HG02884 (cell line): ENCODE results near the gene GRHL3.

ENCODE experiments used
- ATAC-seq: cut with Tn5 transposase; IDR thresholded peaks from one replicate; pipeline ENCODE4 v1.9.1; 2021; ENCODE audit warnings: mild to moderate bottlenecking, moderate library complexity; ENCODE audit not compliant: unreplicated experiment

GRHL3 gene

DNA sequence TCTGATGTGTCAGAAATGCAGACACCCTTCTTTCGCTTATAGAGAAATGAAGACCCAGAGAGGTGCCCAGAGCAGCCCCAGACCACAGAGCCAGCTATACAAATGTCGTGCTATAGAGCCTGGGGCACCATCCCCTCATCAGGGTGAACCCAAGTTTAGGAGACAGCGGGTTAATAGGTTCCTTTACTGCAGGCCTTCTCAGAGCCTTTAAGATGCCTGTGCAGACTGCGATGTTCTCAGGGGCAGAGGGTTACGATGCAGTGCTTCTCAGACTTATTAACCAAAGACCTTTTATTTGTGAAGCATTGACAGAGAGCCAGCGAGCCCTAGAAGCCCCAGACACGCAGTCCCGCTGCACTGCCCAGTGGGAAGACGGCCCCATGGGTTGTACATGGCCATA, 47.5 kb downstream of the GRHL3 start:
- no peak for ATAC-seq

GRCh38 chr1:24369199-24369598, 50.0 kb downstream of the GRHL3 start:
- no peak for ATAC-seq

DNA sequence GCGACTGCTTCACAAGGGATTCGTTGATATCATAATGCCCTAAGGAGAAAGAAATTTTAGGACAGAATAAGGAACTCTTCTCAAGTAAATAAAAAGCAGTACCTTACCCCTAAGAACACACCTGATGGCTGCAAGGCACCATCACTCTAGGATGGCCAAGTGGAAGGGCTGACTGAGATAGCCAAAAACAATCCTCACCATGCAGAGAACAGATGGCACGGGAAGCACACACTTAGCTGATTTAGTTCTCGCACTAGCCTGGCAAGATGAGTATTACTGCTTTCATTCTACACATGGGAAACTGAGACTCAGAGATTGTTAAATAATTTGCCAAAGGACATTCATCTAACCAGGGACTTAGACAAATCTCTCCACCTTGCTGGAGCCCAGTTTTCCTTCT, 50.6 kb downstream of the GRHL3 start:
- ATAC-seq: no peak

GRCh38 chr1:24373044-24373443, 53.9 kb downstream of the GRHL3 start:
- no peak for ATAC-seq

DNA sequence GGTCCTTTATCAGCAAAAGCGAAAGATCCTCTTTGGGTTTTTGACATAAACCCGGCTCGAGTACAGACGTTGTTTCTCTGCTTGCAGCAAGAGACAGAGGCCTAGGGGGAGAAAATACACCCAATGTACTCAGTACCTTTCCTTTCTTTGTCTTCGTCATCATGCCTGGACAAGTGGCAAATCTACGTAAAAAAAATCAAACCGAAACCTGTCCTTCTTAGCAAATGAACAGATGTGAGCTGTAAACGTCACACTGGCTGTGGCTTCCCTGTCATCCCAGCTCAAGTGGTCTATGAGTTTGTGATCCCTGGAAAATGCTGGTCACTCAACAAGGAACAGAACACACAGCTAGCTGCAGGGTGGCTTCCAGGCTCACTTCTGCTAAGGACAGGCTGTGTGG, 54.6 kb downstream of the GRHL3 start:
- ATAC-seq: no peak

- no peak for ATAC-seq
These were observed 56.0 kb downstream of the GRHL3 start for GRCh38 chr1:24374891-24375786.

DNA sequence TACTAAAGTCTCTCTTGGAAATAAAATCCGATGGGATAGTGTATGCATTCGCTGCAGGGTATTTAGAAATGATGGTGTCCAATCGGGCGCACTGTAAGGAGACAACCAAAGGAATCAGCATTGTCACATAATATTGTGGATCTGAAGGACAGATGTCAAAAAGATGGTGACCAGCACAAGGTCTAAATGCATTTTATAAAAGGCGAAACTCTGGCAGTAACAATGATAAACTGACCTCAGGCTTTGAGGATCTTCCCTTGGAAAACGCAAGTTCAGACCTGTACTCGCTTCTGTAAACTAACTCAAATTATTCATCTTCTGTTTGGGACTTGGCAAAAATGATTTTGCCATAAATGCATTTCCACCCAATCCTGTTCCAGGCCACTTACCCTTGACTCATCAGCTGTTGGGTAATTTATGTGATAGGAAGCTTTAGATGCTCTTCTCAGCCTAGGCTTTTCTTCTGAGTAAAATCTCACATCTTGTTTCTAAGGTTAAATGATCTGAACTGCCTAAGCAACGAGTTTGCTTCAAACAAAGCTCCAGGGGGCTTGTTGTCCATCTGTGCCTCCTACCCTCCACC, 60.7 kb downstream of the GRHL3 start:
- ATAC-seq: no peak

- ATAC-seq: no peak
These were observed 61.4 kb downstream of the GRHL3 start for GRCh38 chr1:24380508-24380907.

DNA sequence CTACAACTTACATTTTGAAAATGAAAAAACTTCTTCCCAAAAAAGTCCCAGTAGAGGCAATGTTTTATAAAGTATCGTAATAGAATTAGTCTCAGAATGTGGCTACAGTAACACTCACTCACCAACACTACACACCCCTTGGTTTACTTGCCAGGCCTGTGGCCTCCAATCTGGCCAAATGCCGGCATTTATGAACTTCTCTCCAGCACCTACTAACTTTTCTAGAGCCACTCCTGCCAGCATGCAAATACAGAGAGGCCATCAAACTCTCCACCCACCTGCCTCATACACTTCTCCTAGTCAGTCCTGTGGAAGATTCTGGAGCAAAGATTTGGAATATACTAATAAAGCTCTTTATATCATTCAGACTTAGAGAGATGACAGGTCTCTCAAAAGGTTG, 62.1 kb downstream of the GRHL3 start:
- ATAC-seq: no peak

DNA sequence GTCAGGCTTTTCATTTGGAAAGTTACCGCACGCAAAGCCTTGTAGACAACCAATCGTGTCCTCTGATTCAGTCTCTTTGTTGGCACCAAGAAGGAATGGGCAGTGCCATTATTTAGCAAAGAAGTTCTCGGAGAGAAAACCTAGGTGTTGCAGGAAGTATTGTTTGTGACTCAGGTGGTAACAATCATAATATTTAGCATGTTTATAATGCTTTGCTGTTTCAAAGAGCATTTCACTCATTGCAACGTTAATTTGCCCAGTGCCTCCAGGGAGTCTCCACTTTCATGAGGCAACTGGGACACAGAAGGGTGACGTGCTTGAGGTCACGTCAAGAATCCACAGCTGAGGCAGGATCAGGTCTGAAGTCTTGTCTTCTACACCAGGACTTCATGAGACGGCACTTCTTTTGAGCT, 63.0 kb downstream of the GRHL3 start:
- ATAC-seq: no peak

GRCh38 chr1:24383381-24383940, 64.3 kb downstream of the GRHL3 start:
- ATAC-seq: no peak

DNA sequence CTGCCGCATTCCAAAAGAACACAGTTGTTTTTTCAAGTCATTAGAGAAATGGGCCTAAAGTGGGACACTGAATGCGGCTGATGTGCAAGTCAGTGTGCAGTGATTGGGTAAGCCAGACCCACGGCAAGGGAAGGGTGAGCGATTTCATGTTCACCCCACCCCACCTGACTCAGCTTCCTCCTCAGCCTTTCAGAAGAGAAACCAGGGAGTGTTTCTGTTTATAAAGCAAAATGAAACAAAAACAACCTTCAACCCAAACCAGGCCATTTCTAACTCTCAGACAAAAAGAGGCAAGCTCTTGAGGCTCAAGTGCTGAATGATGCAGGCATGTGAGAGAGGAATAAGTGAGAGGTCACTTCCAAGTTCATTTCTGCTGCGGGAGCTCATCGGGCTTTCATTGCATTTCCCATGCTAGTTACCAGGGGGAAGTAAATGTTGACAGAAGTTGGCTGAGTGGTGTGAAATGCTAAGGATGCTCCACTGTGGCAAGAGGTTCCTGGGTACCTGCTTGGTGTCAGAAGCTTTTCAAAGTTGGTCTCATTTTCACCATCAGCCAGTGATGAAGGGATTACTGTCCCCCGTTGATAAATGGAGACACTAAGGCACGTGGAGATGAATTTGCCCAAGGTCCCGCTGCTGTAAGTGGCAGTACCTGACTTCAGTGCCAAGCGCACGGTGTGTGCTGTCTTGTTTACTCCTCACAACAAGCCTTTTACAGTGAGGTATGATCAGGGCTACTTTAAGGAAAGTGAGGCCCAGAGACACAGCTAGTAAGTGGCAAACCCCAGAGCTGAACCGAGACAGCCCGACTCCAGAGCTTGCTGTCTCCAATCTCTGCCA, 65.3 kb downstream of the GRHL3 start:
- peak; percentile 54 for ATAC-seq

- no peak for ATAC-seq
These were observed 66.2 kb downstream of the GRHL3 start for GRCh38 chr1:24385160-24385940.

DNA sequence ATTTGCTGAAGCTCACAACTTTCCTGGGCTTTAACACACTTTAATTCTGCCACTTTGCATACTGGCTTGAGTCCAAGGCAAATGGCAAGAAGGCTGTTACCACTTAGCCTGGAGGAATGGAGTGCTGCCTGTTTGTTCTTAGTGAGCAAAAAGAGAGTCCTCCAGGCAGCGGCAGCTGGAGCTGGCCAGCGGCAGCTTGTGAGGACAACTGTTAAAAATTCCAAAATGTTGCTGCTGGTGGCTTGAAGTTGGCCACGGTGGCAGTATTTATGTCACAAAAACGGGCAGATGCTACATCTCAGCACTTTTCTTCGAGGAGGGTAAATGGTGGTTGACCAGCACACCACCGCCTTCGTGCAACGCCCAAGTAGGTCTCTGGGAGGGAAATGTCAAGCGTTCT, 67.1 kb downstream of the GRHL3 start:
- ATAC-seq: no peak

- no peak for ATAC-seq
These were observed 67.8 kb downstream of the GRHL3 start for GRCh38 chr1:24386931-24387330.

DNA sequence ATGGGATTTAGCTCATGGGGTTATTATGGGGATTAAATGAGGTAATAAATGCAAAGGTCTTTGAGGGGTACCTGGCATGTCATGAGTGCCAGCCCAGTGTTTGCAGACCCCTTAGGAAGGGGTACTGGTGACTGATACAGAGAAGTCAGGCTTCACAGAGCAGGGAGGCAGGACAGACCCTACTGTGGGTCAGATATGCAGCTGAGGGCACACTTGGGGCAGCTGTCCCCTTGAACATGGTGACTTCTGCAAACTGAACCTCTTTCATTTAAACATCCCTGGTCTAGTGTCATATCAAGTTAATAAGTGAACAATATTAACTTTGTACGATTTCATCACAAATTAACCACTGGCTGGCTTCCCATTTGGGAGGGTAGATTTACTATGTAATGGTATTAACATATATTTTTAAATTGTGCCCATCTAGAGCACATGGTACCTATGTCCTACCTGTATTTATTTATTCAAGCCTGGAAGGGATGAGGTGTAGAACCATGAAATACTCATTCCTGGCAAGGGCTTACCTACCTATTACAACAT, 68.5 kb downstream of the GRHL3 start:
- no peak for ATAC-seq

GRCh38 chr1:24388331-24388885, 69.3 kb downstream of the GRHL3 start:
- ATAC-seq: no peak

GRCh38 chr1:24389231-24389678, 70.1 kb downstream of the GRHL3 start:
- ATAC-seq: no peak

DNA sequence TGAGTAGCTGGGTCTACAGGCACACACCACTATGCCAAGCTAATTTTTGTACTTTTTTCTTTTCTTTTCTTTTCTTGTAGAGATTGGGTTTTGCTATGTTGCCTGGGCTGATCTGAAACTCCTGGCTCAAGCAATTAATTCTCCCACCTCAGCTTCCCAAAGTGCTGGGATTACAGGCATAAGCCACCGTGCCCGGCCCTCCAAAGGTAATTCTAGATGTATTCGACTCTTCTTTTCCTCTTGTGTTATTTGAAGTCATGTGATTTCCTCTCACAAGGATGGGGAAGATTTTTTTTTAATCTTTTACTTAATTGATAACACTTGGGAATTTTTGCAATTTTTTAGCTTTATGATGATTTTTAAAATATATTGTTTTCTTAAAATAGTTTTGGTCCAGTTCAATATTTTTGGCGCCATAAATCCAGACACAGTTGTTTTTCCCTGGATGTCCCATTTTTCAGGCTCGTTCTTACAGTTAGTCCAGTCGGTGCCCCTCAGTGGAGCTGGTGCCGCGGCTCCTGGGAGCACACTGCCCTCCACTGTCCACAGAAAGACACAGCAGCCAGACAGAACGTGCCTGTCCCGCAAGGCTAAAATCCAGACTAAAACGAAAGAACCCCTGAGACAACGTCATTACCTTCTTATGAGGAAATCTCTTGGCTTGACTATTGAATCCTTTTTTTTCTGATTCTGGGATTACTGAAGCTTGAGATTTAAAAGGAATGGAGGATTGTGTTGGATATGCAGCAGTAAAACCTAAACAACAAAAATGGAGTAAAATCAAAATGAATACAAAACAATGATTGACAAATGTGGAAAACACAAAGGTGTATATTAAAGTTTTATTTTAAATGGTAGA, 72.0 kb downstream of the GRHL3 start:
- no peak for ATAC-seq
